Hepatocyte (in vitro differentiated cells): Measurements from ENCODE around the gene CCDC201. TPM values are rescaled to one million over a fixed set of nuclear protein-coding genes. Genes with fewer than 3 reads are reported as not detected.

Experiments
- DNase-seq: peaks from one replicate; pipeline ENCODE4 v3.0.0-alpha.2; 2016; ENCODE audit warnings: low spot score
- H2AFZ ChIP-seq: fragments of 200-600 bp; sonication (generic); 2 replicates; pipeline ENCODE4 v1.6.0; 2016; ENCODE audit warnings: antibody characterized with exemption, mild to moderate bottlenecking
- H3K27ac ChIP-seq: fragments of 200-600 bp; sonication (generic); 2 replicates; pipeline ENCODE4 v1.5.1; 2016; ENCODE audit warnings: mild to moderate bottlenecking
- H3K27me3 ChIP-seq: fragments of 200-600 bp; sonication (generic); 2 replicates; pipeline ENCODE4 v1.6.1; 2016
- H3K36me3 ChIP-seq: fragments of 200-600 bp; sonication (generic); replicated peaks from 2 replicates; pipeline ENCODE4 v1.5.1; 2016; ENCODE audit warnings: low read depth; ENCODE audit not compliant: insufficient read depth
- H3K4me1 ChIP-seq: fragments of 200-600 bp; sonication (generic); 2 replicates; pipeline ENCODE4 v1.5.1; 2016; ENCODE audit warnings: mild to moderate bottlenecking, moderate library complexity; ENCODE audit not compliant: insufficient read depth
- H3K4me2 ChIP-seq: fragments of 200-600 bp; sonication (generic); 2 replicates; pipeline ENCODE4 v1.6.0; 2016
- H3K4me3 ChIP-seq: fragments of 200-600 bp; sonication (generic); 2 replicates; pipeline ENCODE4 v1.5.1; 2016; ENCODE audit warnings: mild to moderate bottlenecking
- H3K79me2 ChIP-seq: fragments of 200-600 bp; sonication (generic); 2 replicates; pipeline ENCODE4 v1.6.0; 2017; ENCODE audit warnings: mild to moderate bottlenecking
- H3K9me2 ChIP-seq: fragments of 200-600 bp; sonication (generic); replicated peaks from 2 replicates; pipeline ENCODE4 v1.6.0; 2017; ENCODE audit warnings: mild to moderate bottlenecking; ENCODE audit not compliant: insufficient read depth
- H3K9me3 ChIP-seq: fragments of 200-600 bp; sonication (generic); 2 replicates; pipeline ENCODE4 v1.5.1; 2016; ENCODE audit warnings: low read depth, mild to moderate bottlenecking
- H4K20me1 ChIP-seq: fragments of 200-600 bp; sonication (generic); 2 replicates; pipeline ENCODE4 v1.6.0; 2016; ENCODE audit warnings: mild to moderate bottlenecking; ENCODE audit not compliant: insufficient read depth, poor library complexity, severe bottlenecking
- CTCF ChIP-seq: fragments of 200-600 bp; sonication (generic); IDR thresholded peaks from 2 replicates; pipeline ENCODE4 v1.5.1; 2016; ENCODE audit warnings: antibody characterized with exemption, mild to moderate bottlenecking; ENCODE audit not compliant: poor library complexity
- EZH2 ChIP-seq: fragments of 200-600 bp; sonication (generic); IDR thresholded peaks from 2 replicates; pipeline ENCODE4 v1.6.1; 2016; ENCODE audit warnings: antibody characterized with exemption, mild to moderate bottlenecking, borderline replicate concordance
- EZH2phosphoT487 ChIP-seq: fragments of 200-600 bp; sonication (generic); IDR thresholded peaks from one replicate; pipeline ENCODE4 v1.6.1; 2018; ENCODE audit warnings: antibody characterized with exemption, mild to moderate bottlenecking, low read depth, moderate library complexity; ENCODE audit not compliant: unreplicated experiment, severe bottlenecking
- WGBS: methylation state at CpG from one replicate; pipeline ENCODE4 v1.1.6; 2016; ENCODE audit warnings: low lambda C conversion rate; ENCODE audit errors: missing lambda C conversion rate; 5-methylcytosine and 5-hydroxymethylcytosine counted together
- polyA plus RNA-seq: library from polyadenylated mRNA; unstranded; fragments of >200 nt; fragmentation: Nextera tagmentation; extraction: Ambion mirVana; gene quantifications from 2 replicates; pipeline ENCODE4 v1.2.1, GENCODE V29; 2016
- total RNA-seq: library from RNA; depleted of rRNA; stranded (reverse); fragments of >200 nt; gene quantifications from 2 replicates; pipeline ENCODE4 v1.2.3, GENCODE V29; 2014

Gene CCDC201
- total and polyA plus RNA-seq, 2 experiments from 2014 or later, result not detected

- DNase-seq, result no peak
- Histone ChIP-seq H2AFZ (no peak overlapping the region), H4K20me1 (no peaks in the 10 kb centered on the region), H3K27me3 (peaks cover 39% of the 10 kb centered on the region), H3K36me3 (no peaks in the 10 kb centered on the region), H3K4me2 (no peak overlapping the region), H3K9me2 (no peaks in the 10 kb centered on the region), H3K9me3 (no peaks in the 10 kb centered on the region), H3K27ac (no peak overlapping the region), H3K4me3 (no peak overlapping the region), H3K79me2 (no peaks in the 10 kb centered on the region), H3K4me1 (peaks cover 17% of the 10 kb centered on the region)
- TF ChIP-seq CTCF (no peak), EZH2 (no peak), EZH2phosphoT487 (no peak)
- WGBS, result 87% methylated on average over 8 of the region's 8 CpGs
Measured at GRCh38 chr7:45890125-45890901, 17.4 kb upstream of the CCDC201 start.

- DNase-seq, result no peak
- H3K4me2 ChIP-seq, result peak overlapping the region; percentile 80
- no peak overlapping the region for H2AFZ ChIP-seq
Measured at GRCh38 chr7:45889367-45890067, 16.6 kb upstream of the CCDC201 start.

GRCh38 chr7:45888993-45889366 is 16.1 kb upstream of the CCDC201 start:
- Histone ChIP-seq H3K4me3 (peak overlapping the region; percentile 1), H3K9me2 (no peaks in the 10 kb centered on the region), H4K20me1 (no peaks in the 10 kb centered on the region), H3K79me2 (no peaks in the 10 kb centered on the region), H3K4me1 (peaks cover 17% of the 10 kb centered on the region), H3K27me3 (peaks cover 39% of the 10 kb centered on the region), H2AFZ (peak overlapping the region; percentile 8), H3K9me3 (no peaks in the 10 kb centered on the region), H3K4me2 (peak overlapping the region; percentile 80), H3K36me3 (no peaks in the 10 kb centered on the region), H3K27ac (no peak overlapping the region)
- 15% methylated on average over 9 of the region's 14 CpGs for WGBS
- no peak for TF ChIP-seq EZH2
- no peak for TF ChIP-seq EZH2phosphoT487
- TF ChIP-seq CTCF, result no peak
- DNase-seq, result no peak

More at GRCh38 chr7:45889367-45890067, 16.6 kb upstream of the CCDC201 start:
- no peaks in the 10 kb centered on the region for H3K79me2 ChIP-seq
- H4K20me1 ChIP-seq, result no peaks in the 10 kb centered on the region
- WGBS, result 55% methylated on average over 8 of the region's 8 CpGs
- no peaks in the 10 kb centered on the region for H3K9me2 ChIP-seq
- TF ChIP-seq EZH2 (no peak), EZH2phosphoT487 (no peak), CTCF (no peak)
- peaks cover 17% of the 10 kb centered on the region for H3K4me1 ChIP-seq
- H3K4me3 ChIP-seq, result no peak overlapping the region
- H3K36me3 ChIP-seq, result no peaks in the 10 kb centered on the region
- no peaks in the 10 kb centered on the region for H3K9me3 ChIP-seq
- no peak overlapping the region for H3K27ac ChIP-seq
- peaks cover 39% of the 10 kb centered on the region for H3K27me3 ChIP-seq
